ENCODE measurements around the gene EMID1. TPM values are rescaled to one million over a fixed set of nuclear protein-coding genes. Genes with fewer than 3 reads are reported as not detected.

The EMID1 gene
- total RNA-seq, 1 experiment from 2014 or later: 9.6 TPM

- H3K4me2 ChIP-seq (ENCODE audit: low read length): no peak overlapping the region
- no peak overlapping the region for H3K4me3 ChIP-seq (replicated peaks in 1 of 2; ENCODE audit: low read depth in 1 of 2, low read length in 2 of 2)
- ATAC-seq (no peak), DNase-seq (ENCODE audit: low read depth, low spot score) (no peak)
- TF ChIP-seq CTCF (IDR thresholded peaks at IDR 0.05 in 2 of 3, conservative IDR thresholded peaks at IDR 0.05 in 1 of 3; ENCODE audit: borderline replicate concordance in 1 of 3, insufficient read depth in 1 of 3, low read depth in 2 of 3, low read length in 2 of 3) (peak; percentile 34 to 58 (median 52); a peak in 5 of 6 replicates), RAD21 (IDR thresholded peaks at IDR 0.05; ENCODE audit: low read depth) (peak; percentile 54), JUND (IDR thresholded peaks at IDR 0.05) (no peak)
- no peak overlapping the region for H3K27ac ChIP-seq (ENCODE audit: low read depth, low read length)
- H3K4me1 ChIP-seq (ENCODE audit: control insufficient read depth in 1 of 2, insufficient read depth in 2 of 2, low read length in 2 of 2): peaks cover 9 to 27% of the 10 kb centered on the region in 2 experiments; a peak in 3 of 4 replicates
- H3K9ac ChIP-seq (ENCODE audit: low read length): no peak overlapping the region
- H4K20me1 ChIP-seq (ENCODE audit: insufficient read depth): no peaks in the 10 kb centered on the region
- intact Hi-C loops (cut with micrococcal nuclease): no loop called here
- ChIA-PET POLR2A (no interaction called here), CTCF (interaction anchor here (1.1 to 1.3 kb wide), 3 partner anchors 26 to 43 kb away, joined by 3 to 4 read pairs (median 3); no protein-coding TSS in a partner anchor), RAD21 (ENCODE audit: low non-redundant PET in 1 of 2, low total read pairs in 2 of 2, uncharacterized antibody in 2 of 2, unreplicated experiment in 2 of 2) (interaction anchor here in 1 of 2 experiments (0.7 to 2.6 kb wide), 2 partner anchors 15 to 43 kb away, joined by 3 to 7 read pairs; no protein-coding TSS in a partner anchor)
- H3K79me2 ChIP-seq (ENCODE audit: insufficient read depth, low read length): no peaks in the 10 kb centered on the region
- no peaks in the 10 kb centered on the region for H3K9me2 ChIP-seq (ENCODE audit: insufficient read depth)
- BruUV-seq (replicated peaks): no TSS peak
- no peaks in the 10 kb centered on the region for H3K36me3 ChIP-seq (ENCODE audit: control insufficient read depth in 1 of 2, insufficient read depth in 2 of 2, low read length in 2 of 2)
- no peaks in the 10 kb centered on the region for H3K9me3 ChIP-seq (ENCODE audit: control insufficient read depth in 1 of 2, insufficient read depth in 1 of 2, low read depth in 1 of 2, low read length in 2 of 2)
- H2AFZ ChIP-seq (ENCODE audit: low read depth, low read length, poor library complexity, severe bottlenecking): no peak overlapping the region
- H3K27me3 ChIP-seq (ENCODE audit: insufficient read depth, low read length): no peaks in the 10 kb centered on the region
These were observed 3.2 kb upstream of the EMID1 start for GRCh38 chr22:29202212-29203192.
